T1000 (cell line): ENCODE data around the gene TXNRD2.

Source experiments
- DNase-seq: peaks from one replicate; lab custom pipeline; 2025; ENCODE audit warnings: mixed read lengths; lab: John Stamatoyannopoulos, UW

Gene TXNRD2

DNA sequence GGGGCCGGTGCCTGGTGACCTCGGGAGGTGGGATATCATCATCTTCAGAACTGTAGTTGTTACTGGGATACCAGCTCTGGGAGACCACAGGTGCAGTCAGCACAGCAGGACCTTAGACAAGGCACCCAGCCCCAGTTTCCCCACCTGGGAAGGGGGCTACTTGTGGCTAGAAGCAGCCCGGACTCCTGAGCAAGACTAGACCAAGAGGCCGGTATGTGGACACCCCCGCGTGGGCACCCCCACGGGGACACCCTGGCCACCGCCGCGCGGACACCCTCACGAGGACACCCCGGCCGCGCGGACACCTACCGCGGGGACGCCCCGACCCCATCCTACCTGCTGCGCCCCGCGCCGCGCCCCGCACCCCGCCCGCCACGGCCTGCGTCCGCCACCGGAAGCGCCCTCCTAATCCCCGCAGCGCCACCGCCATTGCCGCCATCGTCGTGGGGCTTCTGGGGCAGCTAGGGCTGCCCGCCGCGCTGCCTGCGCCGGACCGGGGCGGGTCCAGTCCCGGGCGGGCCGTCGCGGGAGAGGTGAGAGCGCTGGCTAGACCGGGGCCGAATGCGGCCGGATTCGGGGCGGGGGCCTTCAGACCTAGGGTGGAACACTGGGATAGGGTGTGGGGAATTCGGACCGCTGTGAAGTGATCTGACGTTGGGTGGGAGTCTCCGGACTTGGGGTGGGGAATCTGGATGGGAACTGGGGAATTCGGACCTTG lies at the start of gene TXNRD2, which contains the start of gene COMT:
Gene TXNRD2 (minus strand): TSS at position 454 of the 718 bp plus-strand sequence. CDS start 15 bp downstream, at position 439.
Gene COMT (plus strand): TSS at position 408 of the 718 bp plus-strand sequence. CDS start 20,755 bp downstream, outside the sequence.
- peak; percentile 35 for DNase-seq

GRCh38 chr22:19991395-19991644 lies 49.7 kb upstream of the TXNRD2 start:
- DNase-seq: no peak

GRCh38 chr22:19990609-19991394 lies 49.2 kb upstream of the TXNRD2 start:
- no peak for DNase-seq

DNA sequence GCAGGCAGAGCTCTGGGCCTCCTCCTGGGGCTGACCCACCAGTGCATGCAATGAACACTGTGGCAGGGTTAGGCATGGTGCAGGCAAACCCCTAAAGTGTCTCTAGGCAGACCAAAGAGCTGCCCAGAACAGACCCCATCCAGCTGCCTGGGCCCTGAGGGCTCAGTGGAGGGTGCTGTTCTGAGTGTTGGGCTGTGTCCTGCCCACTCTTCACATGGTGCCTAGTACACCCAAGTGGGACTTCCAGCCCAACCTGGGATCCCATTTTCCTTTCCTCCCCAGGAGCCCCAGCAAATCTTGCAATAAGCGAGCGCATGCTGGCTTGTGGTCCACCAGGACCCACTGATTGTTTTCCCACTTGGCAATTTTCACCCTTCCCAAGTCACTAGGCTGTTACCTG lies 48.6 kb upstream of the TXNRD2 start:
- DNase-seq: no peak

- no peak for DNase-seq
Measured at GRCh38 chr22:19989725-19990067, 48.1 kb upstream of the TXNRD2 start.

GRCh38 chr22:19988965-19989724 lies 47.5 kb upstream of the TXNRD2 start:
- DNase-seq: no peak

DNA sequence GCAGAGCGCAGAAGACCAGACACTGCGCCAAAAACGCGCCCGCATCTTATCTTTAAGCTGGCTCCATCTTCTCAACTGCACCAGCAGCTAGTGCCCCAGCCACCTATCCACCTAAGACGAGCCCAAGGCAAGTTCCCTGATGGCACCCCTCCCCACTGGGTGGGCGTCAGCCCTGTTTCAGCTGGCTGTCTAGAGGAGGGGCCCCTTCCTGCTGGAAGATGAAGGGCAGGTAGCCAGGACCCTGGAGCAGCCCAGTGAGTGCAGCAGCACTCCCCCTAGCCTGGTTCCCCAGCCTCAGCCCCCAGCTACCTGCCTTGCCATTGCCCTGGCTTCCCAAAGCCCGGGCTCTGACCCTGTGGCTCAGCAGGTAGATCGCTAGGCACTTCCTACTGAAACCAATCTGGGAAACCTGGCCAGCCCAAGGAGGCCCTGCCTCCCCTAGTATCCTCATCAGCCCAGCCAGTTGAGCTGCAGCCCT lies 46.8 kb upstream of the TXNRD2 start:
- DNase-seq: no peak

GRCh38 chr22:19987394-19988306 lies 46.0 kb upstream of the TXNRD2 start:
- no peak for DNase-seq

- DNase-seq: peak; percentile 54
Measured at GRCh38 chr22:19986410-19987341, 45.1 kb upstream of the TXNRD2 start.

DNA sequence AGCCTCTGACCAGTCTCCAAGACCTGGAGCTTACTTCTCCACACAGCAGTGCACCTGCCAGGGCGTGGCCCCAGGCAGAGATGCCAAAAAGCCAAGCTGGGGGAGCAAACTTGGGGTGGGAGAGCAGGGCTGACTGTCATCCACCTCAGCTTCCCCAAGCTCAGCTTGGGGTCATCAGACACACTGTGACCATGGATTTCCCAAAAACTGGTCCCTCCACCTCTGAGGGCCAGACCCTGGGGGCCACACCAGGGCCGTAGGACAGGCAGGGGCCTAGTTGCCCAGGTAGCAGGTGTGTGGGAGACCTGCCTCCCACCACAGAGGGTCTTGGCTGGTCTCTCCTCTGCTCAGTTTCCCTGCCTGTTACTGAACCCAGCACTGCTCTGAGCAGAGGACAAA lies 44.4 kb upstream of the TXNRD2 start:
- DNase-seq: no peak

DNA sequence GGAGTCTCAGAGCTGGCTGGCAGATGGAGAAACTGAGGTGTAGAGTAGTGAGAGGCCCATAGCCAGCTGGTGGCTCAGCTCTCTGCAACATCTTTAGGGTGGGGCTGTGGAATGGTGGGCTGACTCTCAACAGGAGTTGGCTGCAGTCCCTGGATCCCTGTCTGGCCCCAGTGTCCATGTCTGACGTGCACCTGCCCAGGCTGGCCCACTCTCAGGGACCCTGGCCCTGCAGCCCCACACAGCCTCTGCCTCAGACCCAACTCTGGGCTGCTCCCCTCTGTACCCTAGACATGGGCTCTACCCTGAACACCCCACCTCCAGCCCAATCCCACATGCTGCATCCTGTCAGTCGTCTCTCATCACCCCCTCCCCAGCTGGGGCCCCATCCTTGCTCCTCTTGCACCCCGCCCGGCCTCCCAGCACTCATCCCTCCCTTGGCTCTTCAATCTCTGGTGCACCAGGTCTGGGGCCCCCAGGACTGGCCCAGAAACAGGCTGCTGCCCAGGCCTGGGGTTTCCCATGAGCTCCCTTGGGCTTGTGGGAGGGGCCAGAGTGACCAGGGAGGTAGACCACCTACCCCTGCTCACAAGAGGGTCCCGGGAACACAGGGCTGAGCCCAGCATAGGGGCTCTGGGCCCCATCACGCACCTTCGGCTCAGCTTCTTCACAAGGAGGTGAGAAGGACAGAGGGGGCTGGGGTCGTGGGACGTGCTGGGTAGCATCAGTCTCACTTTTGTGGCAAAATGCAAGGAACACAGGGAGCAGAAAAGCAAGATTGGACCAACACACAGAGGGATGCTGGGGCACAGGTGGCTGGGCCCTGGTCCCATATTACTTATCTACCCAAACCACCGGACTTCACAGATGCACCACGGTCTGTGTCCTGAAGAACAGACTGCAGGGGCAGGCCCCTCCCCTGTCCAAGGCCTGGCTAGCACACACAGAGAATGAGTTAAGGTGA lies 43.5 kb upstream of the TXNRD2 start:
- no peak for DNase-seq

DNA sequence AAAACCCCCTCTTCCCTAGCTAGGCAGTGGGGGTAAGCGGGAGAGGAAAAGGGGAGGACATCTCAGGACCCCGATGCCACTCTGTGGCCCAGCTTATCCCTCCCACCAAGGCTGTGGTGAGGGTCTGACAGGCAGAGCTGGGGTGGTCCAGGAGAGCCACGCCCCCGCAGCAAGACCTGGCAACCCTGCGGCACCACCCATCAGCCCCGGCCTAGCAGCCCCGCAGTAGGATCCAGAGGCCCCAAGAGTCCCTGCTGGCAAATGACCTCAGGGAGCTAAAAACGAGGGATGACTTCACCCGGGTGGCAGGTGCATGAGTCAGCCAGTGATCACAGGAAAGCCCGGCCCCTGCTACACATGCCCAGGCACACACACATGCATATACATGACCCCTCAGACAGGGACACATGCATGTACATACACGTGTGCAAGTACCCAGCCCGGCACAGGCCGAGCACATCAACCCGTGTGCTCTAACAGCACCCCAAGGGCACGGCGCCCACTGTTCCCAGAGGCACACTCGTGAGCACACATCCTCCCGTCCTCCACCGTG lies 42.7 kb upstream of the TXNRD2 start:
- DNase-seq: peak; percentile 67

GRCh38 chr22:19983741-19984140 lies 42.1 kb upstream of the TXNRD2 start:
- DNase-seq: no peak

DNA sequence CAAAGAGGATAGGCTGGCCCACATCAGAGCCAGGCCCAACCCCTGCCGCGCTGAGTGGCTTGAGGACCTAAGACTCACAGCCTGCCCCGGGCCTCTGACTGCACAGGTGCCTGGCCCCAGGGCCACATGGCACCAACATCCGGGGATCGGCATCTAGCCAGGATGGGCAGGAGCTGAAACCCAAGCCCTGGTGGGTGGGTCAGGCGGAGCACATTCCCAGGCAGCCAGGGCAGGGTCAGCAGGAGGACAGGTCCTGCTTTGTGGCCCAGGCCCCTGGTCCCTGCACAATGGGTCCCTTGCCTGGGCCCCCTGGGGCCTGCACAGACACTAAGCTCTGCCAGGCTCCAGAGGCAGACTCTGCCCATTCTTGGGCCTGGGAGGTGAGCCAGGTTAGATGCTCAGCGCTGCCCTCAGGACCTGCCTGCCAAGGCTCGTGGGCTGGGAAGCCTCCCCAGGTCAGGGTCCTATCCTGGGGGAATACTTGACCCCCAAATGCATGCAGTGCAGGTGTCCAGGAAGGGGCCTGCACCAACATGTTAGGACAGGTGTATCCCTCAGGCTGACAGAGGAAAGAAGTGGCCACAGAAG lies 41.5 kb upstream of the TXNRD2 start:
- no peak for DNase-seq

DNA sequence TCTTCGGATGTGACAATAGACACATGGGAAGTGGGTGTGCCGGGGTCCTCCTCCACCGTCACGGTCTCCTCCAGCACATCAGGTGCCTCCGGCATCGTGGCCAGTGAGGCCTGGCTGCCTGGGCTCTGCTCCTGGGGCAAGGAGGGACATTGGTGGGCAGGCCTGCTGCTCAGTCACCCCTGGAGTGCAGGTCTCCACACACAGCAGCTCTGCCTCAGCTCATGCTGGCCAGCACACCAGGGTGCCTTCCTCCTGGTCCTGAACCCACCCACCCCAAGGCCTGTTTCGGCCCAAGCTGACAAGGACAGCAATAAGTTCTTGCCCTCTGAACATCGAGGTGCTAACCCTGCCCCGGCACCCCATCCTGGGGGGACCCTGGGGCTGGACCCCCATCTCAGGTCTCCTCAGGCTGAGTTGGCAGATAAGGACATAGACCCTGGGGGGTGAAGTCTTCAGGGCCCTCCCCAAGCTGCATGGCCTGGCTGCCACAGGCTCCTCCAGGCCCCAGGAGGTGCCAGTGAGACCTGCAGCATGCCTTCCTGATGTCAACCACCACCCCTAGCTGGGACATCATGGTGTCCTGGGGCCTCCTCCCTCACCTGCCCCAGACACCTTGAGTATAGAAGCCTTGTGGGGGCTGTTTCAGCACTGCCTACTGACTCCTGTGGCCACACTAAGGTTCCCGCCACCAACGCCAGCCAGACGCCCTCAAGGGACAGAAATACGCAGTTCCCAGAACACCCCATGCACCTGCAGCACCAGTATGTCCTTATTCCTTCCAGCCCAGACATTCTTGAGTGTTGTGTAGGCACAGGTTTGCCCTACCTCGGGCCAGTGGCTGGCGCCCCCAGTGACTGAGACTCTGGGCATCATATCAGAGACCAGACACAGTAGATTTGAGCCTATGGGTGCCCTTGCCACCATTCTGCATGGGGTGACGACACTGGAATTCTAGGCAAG lies 40.6 kb upstream of the TXNRD2 start:
- DNase-seq: no peak

GRCh38 chr22:19981171-19981960 lies 39.7 kb upstream of the TXNRD2 start:
- DNase-seq: no peak

DNA sequence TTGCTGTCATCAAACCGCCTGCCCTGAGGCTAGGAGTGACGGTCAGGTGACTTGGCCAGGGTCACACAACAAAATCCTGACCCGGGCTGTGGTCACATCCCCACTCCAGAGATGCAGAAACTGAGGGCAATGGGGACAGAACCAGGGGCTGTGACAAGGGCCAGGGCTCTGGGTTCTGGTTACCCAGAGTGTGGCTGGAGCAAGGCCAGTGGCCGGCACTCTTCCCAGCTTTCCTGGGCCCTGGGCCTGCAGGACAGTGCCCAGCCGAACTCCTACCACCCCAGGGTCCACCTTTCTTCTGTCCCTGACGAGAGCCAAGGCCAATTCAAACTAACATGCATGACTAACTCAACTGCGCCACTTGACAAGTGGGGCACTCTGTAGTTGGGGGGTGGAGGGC lies 39.1 kb upstream of the TXNRD2 start:
- DNase-seq: no peak
